ENCODE data around the gene PEDS1.

GRCh38 chr20:50124496-50124895 is 29.0 kb downstream of the PEDS1 start:
- TF ChIP-seq NR3C1 (CRISPR knock-in tag; conservative IDR thresholded peaks at IDR 0.05; ENCODE audit: low read depth) (no peak), NR2C2 (CRISPR knock-in tag; IDR thresholded peaks at IDR 0.05) (no peak), CTCF (IDR thresholded peaks at IDR 0.05) (no peak), CREB1 (CRISPR knock-in tag; IDR thresholded peaks at IDR 0.05) (no peak), KAT7 (CRISPR knock-in tag; IDR thresholded peaks at IDR 0.05; ENCODE audit: borderline replicate concordance) (no peak), FOXK1 (CRISPR knock-in tag; IDR thresholded peaks at IDR 0.05) (no peak), HMGXB4 (CRISPR knock-in tag; IDR thresholded peaks at IDR 0.05) (no peak), ZNF416 (CRISPR knock-in tag; IDR thresholded peaks at IDR 0.05) (no peak), ZNF121 (CRISPR knock-in tag; IDR thresholded peaks at IDR 0.05) (no peak), PRDM15 (CRISPR knock-in tag; IDR thresholded peaks at IDR 0.05) (no peak), E2F4 (CRISPR knock-in tag; IDR thresholded peaks at IDR 0.05; ENCODE audit: borderline replicate concordance, low read depth) (no peak), USF1 (CRISPR knock-in tag; IDR thresholded peaks at IDR 0.05) (no peak)
